ENCODE data around the gene LARP4B. TPM values are rescaled to one million over a fixed set of nuclear protein-coding genes. Genes with fewer than 3 reads are reported as not detected.

Gene LARP4B
- total RNA-seq, 4 donors from 2014 or later: 50.2 to 77.5 (median 57.0) TPM

DNA sequence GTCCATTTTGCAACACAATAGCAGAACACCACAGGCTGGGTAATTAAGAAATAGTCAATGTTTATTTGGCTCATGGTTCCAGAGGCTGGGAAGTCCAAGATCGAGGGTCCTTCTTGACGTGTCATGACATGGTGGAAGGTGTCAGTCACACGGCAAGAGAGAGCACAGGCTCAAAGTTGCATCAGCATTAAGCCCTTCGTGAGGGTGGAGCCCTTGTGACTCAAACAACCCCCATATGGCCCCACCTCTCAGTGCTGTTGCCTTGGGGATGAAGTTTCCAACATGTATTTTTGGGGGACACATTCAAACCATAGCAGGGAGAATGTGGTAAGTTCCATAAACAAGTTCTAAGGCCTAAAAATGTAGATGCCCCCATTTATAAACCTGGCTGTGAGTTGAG lies 32.1 kb upstream of the LARP4B start:
- H3K4me3 ChIP-seq (ENCODE audit: low read depth, poor library complexity, severe bottlenecking): no peak overlapping the region
- DNase-seq (ENCODE audit: low spot score in 2 of 2): no peak
- intact Hi-C loops (cut with DNase I; ENCODE audit: low total_unique reads): no loop called here
- TF ChIP-seq POLR2A (IDR thresholded peaks at IDR 0.05): no peak
- TF ChIP-seq, protein P1, sequence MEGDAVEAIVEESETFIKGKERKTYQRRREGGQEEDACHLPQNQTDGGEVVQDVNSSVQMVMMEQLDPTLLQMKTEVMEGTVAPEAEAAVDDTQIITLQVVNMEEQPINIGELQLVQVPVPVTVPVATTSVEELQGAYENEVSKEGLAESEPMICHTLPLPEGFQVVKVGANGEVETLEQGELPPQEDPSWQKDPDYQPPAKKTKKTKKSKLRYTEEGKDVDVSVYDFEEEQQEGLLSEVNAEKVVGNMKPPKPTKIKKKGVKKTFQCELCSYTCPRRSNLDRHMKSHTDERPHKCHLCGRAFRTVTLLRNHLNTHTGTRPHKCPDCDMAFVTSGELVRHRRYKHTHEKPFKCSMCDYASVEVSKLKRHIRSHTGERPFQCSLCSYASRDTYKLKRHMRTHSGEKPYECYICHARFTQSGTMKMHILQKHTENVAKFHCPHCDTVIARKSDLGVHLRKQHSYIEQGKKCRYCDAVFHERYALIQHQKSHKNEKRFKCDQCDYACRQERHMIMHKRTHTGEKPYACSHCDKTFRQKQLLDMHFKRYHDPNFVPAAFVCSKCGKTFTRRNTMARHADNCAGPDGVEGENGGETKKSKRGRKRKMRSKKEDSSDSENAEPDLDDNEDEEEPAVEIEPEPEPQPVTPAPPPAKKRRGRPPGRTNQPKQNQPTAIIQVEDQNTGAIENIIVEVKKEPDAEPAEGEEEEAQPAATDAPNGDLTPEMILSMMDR (IDR thresholded peaks at IDR 0.05): no peak
- 83 to 87% methylated on average over 4 of the region's 4 CpGs for WGBS, 2 donors

DNA sequence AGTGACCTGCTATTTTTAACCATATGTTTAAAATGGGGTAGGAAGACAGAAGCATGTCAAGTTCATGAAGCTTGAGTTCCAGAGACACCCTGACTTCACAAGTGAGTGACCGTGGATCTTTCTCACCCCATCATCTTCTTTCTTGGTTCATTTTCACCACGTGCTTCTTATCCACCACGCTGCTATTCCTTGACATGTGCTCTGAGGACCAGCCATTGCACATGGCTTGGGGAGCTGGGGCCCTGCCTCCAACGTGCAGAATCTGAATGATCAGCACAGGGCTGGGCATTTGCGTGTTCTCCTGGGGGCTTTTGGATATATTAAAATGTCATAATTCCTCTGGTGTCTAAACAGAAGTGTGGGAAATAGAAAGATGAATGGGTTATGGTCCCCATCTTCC lies 31.7 kb upstream of the LARP4B start:
- intact Hi-C loops (cut with DNase I; ENCODE audit: low total_unique reads): no loop called here
- TF ChIP-seq POLR2A (IDR thresholded peaks at IDR 0.05): no peak
- TF ChIP-seq, protein P1 (IDR thresholded peaks at IDR 0.05): no peak
- H3K4me3 ChIP-seq (ENCODE audit: low read depth, poor library complexity, severe bottlenecking): no peak overlapping the region
- no peak for DNase-seq (ENCODE audit: low spot score in 2 of 2)
- WGBS, 2 donors: 83 to 89% methylated on average over 5 of the region's 5 CpGs

DNA sequence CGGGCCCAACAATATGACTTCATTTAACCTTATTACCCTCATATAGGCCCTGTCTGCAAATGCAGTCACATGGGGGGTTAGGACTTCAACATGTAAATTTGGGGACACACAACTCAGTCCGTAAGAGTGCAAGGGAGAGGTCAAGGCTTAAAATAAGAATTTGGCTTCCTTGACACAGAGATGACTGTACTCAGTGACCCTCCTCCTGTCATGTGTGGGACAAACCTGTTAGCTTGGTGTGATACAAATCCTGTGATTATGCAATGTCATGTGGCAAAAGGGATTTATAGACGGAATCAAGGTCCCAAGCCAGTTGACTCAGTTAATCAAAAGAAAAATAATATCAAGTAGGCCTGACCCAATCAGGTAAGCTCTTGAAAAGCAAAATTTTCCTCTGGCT lies 30.8 kb upstream of the LARP4B start:
- WGBS, 2 donors: 85 to 87% methylated on average over 3 of the region's 3 CpGs
- TF ChIP-seq, protein P1 (IDR thresholded peaks at IDR 0.05): no peak
- TF ChIP-seq POLR2A (IDR thresholded peaks at IDR 0.05): no peak
- H3K4me3 ChIP-seq (ENCODE audit: low read depth, poor library complexity, severe bottlenecking): no peak overlapping the region
- intact Hi-C loops (cut with DNase I; ENCODE audit: low total_unique reads): no loop called here
- DNase-seq (ENCODE audit: low spot score in 2 of 2): no peak

DNA sequence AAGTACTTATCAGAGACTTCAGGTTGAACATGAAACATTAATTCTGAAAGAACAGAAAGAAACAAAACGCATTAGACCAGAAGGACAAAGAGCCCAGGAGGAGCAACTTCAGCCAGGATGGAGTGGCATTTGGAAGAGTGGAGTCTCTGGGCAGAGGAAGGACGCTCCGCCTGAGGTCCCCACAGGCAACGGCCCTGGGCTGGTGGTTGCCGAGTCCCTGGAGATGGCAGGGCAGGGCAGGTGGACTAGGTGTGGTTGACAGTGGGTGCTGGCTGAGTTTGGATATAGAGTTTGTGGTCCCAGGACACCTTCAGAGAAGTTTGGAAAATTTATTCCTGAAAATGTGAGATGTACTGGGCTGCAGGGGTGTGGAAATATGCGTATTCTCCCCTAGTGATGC lies 27.4 kb upstream of the LARP4B start:
- intact Hi-C loops (cut with DNase I; ENCODE audit: low total_unique reads): no loop called here
- 77 to 83% methylated on average over 6 of the region's 6 CpGs for WGBS, 2 donors
- no peak for DNase-seq (ENCODE audit: low spot score in 2 of 2)
- no peak for TF ChIP-seq POLR2A (IDR thresholded peaks at IDR 0.05)
- TF ChIP-seq, protein P1 (IDR thresholded peaks at IDR 0.05): no peak
- H3K4me3 ChIP-seq (ENCODE audit: low read depth, poor library complexity, severe bottlenecking): no peak overlapping the region

DNA sequence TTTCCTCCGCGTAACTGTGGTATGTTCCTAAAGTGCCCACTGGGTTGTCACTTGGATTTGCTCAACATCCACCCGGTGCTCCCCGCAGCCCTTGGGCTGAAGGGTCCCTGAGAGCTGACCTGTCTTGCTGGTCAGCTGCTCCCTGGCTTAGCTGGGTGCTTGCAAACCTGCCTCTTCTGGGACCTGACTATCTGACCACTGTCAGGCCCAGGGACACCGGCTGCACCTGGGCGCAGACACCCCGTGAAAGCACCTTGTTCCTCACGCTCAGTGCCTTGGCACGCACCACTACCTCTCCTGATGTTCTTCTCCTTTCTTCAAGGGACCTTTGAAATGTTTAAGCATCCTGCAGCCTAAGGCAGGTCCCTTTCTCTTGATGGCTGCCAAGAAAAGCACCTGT lies 26.6 kb upstream of the LARP4B start:
- intact Hi-C loops (cut with DNase I; ENCODE audit: low total_unique reads): no loop called here
- DNase-seq (ENCODE audit: low spot score in 2 of 2): no peak
- TF ChIP-seq, protein P1 (IDR thresholded peaks at IDR 0.05): no peak
- TF ChIP-seq POLR2A (IDR thresholded peaks at IDR 0.05): no peak
- WGBS, 2 donors: 81 to 82% methylated on average over 9 of the region's 9 CpGs
- no peak overlapping the region for H3K4me3 ChIP-seq (ENCODE audit: low read depth, poor library complexity, severe bottlenecking)

DNA sequence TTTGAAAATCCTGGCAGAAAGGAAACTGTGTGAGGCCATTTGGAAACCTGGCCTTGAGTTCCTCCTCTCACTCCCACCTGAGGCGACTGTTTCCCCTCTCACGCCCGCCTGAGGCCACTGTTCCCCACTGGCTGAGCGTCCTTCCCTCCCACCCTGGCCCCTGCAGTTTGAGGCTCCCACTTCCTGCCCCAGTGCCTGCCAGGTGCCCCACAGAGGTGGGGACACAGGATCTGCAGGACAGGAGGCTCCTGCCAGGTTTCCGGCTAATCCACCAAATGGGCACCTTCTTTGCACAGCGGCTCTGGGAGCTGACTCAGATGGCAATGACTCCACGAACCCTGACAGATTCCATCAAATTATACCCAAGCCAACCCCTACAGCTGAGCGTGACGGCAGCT lies 24.3 kb upstream of the LARP4B start:
- TF ChIP-seq POLR2A (IDR thresholded peaks at IDR 0.05): no peak
- TF ChIP-seq, protein P1 (IDR thresholded peaks at IDR 0.05): no peak
- DNase-seq (ENCODE audit: low spot score in 2 of 2): no peak
- 69 to 80% methylated on average over 9 of the region's 9 CpGs for WGBS, 2 donors
- no peak overlapping the region for H3K4me3 ChIP-seq (ENCODE audit: low read depth, poor library complexity, severe bottlenecking)
- intact Hi-C loops (cut with DNase I; ENCODE audit: low total_unique reads): no loop called here
